ENCODE data around the gene CELSR1. TPM values are rescaled to one million over a fixed set of nuclear protein-coding genes. Genes with fewer than 3 reads are reported as not detected.
A peak's percentile ranks its signal among the peaks of the same experiment; 100 is the strongest.

The CELSR1 gene
- total and polyA plus RNA-seq, 2 of the 13 experiments (the other 11 are each of a cell fraction or from before 2014, with no cell fraction given) = 0.78 to 1.8 TPM

DNA sequence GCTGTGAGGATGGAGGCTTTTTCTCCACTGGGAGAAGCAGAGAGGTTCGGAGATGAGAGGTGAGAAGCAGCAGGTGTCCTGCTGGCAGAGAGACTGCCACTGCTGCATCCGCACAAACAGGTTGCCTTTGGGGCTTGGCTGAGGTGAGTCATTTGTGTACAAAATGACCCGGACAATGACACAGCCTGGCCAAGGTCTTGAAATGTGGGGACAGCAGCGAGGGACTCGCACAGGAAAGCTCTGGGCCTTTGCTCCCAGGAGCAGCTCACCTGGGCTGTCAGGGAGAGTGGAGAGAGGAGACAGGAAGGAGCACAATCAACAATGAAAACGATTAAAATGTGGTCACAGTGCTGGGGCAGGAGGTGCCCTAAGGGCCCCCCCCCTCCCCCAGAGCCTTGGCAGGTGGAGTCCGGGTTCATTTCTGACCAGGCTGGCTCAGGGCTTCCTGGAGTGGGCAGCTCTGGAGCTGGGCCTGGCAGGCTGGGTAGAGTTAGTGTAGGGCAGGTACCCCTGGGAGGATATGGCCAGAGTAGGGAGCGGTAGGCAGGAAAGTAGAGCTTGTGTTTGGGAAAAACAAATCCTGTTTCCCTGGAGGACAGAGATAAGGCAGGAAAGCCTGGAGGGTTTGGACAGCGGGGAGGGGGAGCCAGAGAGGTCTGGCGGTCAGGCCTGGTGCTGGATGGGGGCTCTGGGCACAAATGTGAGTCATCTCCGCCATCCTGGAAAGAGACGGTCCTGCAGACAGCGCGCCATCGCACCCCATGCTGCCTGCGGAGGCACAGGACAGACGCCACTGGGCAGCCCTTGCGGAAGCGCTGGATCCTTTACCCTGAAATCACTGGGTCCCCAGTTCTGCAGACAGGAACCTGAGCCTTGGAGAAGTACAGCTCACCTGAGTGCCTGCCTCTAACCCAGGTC is 37.8 kb upstream of the CELSR1 start (continued):
- TF ChIP-seq, protein P1, sequence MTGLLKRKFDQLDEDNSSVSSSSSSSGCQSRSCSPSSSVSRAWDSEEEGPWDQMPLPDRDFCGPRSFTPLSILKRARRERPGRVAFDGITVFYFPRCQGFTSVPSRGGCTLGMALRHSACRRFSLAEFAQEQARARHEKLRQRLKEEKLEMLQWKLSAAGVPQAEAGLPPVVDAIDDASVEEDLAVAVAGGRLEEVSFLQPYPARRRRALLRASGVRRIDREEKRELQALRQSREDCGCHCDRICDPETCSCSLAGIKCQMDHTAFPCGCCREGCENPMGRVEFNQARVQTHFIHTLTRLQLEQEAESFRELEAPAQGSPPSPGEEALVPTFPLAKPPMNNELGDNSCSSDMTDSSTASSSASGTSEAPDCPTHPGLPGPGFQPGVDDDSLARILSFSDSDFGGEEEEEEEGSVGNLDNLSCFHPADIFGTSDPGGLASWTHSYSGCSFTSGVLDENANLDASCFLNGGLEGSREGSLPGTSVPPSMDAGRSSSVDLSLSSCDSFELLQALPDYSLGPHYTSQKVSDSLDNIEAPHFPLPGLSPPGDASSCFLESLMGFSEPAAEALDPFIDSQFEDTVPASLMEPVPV (CRISPR knock-in tag; IDR thresholded peaks at IDR 0.05) = no peak
- TF ChIP-seq HNF1B (CRISPR knock-in tag; IDR thresholded peaks at IDR 0.05) (peak; percentile 20; the same call in 1 of the 2 replicates), ZFX (CRISPR knock-in tag; IDR thresholded peaks at IDR 0.05; ENCODE audit: low read depth) (peak; percentile 78), ZNF772 (CRISPR knock-in tag; IDR thresholded peaks at IDR 0.05) (0 out of 2 replicates have a peak, but pooled peaks have one; percentile 20), MEIS2 (CRISPR knock-in tag; IDR thresholded peaks at IDR 0.05) (peak; percentile 64; the same call in 1 of the 2 replicates), ZNF609 (CRISPR knock-in tag; IDR thresholded peaks at IDR 0.05; ENCODE audit: borderline replicate concordance) (peak; percentile 59; the same call in 1 of the 2 replicates), SOX6 (IDR thresholded peaks at IDR 0.05) (no peak), SOX6 (CRISPR knock-in tag; IDR thresholded peaks at IDR 0.05) (peak; percentile 81), ZNF331 (CRISPR knock-in tag; IDR thresholded peaks at IDR 0.05) (peak; percentile 55; the same call in 1 of the 2 replicates), ETV5 (CRISPR knock-in tag; IDR thresholded peaks at IDR 0.05; ENCODE audit: borderline replicate concordance) (peak; percentile 80; the same call in 1 of the 2 replicates)
- TF ChIP-seq, protein P2, sequence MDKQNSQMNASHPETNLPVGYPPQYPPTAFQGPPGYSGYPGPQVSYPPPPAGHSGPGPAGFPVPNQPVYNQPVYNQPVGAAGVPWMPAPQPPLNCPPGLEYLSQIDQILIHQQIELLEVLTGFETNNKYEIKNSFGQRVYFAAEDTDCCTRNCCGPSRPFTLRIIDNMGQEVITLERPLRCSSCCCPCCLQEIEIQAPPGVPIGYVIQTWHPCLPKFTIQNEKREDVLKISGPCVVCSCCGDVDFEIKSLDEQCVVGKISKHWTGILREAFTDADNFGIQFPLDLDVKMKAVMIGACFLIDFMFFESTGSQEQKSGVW (CRISPR knock-in tag; IDR thresholded peaks at IDR 0.05; ENCODE audit: borderline replicate concordance) = no peak
- TF ChIP-seq, protein P3, sequence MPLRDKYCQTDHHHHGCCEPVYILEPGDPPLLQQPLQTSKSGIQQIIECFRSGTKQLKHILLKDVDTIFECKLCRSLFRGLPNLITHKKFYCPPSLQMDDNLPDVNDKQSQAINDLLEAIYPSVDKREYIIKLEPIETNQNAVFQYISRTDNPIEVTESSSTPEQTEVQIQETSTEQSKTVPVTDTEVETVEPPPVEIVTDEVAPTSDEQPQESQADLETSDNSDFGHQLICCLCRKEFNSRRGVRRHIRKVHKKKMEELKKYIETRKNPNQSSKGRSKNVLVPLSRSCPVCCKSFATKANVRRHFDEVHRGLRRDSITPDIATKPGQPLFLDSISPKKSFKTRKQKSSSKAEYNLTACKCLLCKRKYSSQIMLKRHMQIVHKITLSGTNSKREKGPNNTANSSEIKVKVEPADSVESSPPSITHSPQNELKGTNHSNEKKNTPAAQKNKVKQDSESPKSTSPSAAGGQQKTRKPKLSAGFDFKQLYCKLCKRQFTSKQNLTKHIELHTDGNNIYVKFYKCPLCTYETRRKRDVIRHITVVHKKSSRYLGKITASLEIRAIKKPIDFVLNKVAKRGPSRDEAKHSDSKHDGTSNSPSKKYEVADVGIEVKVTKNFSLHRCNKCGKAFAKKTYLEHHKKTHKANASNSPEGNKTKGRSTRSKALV (CRISPR knock-in tag; IDR thresholded peaks at IDR 0.05) = peak; percentile 36; the same call in 1 of the 2 replicates
